GM12872 (cell line): ENCODE data around the gene MTERF2.

ENCODE experiments used
- TF ChIP-seq, protein P1 (sequence below): IDR thresholded peaks from 3 replicates; pipeline ENCODE4 v1.5.1; 2011; ENCODE audit warnings: low read depth, mild to moderate bottlenecking, low read length, moderate library complexity; ENCODE audit not compliant: insufficient read depth

The MTERF2 gene

DNA sequence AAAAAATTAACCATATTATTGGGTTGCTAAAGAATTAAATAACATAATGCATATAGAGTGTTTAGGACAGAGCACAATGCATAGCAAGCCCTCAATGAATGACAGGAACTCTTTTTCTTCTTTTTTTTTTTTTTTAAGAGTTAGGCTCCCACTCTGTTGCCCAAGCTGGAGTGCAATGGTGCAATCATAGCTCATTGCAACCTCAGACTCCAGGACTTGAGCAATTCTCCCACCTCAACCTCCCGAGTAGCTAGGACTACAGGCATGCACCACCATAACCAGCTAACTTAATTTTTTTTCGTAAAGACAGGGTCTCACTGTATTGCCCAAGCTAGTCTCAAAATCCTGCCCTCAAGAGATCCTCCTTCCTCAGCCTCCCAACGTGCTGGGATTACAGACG, 20.5 kb upstream of the MTERF2 start:
- TF ChIP-seq, protein P1, sequence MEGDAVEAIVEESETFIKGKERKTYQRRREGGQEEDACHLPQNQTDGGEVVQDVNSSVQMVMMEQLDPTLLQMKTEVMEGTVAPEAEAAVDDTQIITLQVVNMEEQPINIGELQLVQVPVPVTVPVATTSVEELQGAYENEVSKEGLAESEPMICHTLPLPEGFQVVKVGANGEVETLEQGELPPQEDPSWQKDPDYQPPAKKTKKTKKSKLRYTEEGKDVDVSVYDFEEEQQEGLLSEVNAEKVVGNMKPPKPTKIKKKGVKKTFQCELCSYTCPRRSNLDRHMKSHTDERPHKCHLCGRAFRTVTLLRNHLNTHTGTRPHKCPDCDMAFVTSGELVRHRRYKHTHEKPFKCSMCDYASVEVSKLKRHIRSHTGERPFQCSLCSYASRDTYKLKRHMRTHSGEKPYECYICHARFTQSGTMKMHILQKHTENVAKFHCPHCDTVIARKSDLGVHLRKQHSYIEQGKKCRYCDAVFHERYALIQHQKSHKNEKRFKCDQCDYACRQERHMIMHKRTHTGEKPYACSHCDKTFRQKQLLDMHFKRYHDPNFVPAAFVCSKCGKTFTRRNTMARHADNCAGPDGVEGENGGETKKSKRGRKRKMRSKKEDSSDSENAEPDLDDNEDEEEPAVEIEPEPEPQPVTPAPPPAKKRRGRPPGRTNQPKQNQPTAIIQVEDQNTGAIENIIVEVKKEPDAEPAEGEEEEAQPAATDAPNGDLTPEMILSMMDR: no peak

DNA sequence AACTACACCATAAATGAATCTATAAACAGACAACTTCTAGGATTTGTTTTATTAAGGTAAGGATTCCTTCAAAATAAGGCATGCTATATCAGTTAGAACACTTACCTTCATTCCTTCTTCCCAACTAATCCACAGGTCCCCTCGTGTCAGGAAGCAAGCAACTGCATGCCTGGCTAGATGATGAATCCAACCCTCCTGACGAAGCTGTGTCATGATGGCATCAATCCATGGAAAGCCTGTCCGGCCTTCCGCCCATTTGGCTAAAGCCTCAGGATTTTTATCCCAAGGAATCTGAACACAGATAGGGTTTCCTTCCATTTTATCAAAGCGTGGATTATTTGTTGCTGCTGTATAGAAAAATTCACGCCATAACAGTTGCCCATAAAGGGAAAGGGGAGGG, 12.5 kb upstream of the MTERF2 start:
- TF ChIP-seq, protein P1: no peak

DNA sequence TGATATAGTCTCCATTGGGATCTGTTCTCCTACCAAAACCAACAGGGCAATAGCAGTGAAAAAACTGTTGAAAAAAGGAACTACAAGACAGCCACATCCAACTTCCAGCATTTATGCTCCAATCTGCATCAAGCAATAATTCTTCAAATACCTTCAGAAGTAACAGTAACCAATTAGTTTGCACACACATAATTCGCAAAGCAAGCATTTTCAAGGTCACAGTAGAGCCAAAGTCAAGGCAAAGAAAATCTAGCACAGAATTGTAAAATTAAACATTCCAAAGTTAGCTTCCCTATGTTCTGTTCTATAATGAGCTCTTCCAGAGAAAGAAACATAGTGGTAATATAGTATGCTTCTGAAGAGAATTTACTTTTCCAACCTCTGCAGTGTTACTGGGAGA, 11.0 kb upstream of the MTERF2 start:
- TF ChIP-seq, protein P1: no peak

DNA sequence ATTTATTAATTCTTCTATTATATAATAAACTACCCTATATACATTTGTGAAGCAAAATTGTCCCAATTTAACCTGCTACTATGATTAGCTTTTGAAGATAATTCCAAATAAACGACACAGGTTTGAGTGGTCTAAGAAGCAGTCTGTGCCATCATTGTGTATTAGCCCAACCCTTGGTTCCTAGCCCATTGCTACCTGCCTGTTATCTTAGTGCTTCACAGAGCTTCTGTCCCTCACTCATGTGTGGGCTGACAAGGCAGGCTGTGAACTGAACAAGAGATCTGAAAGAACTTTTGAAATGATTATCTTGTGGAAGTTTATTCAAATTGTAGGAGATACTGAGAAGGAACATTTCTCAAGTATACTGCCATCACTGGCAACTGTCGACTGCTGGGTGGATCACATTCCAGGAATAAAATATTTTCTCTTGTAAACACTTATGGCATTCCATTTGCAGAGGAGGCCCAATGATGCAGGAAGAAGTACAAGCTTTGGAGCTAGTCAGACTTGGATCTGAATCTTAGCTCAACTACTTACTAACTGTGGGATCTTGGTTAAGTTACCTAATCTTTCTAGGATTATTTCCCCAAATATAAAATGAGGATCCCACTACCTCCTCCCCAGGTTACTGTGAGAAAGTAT, 7.8 kb upstream of the MTERF2 start:
- TF ChIP-seq, protein P1: no peak

DNA sequence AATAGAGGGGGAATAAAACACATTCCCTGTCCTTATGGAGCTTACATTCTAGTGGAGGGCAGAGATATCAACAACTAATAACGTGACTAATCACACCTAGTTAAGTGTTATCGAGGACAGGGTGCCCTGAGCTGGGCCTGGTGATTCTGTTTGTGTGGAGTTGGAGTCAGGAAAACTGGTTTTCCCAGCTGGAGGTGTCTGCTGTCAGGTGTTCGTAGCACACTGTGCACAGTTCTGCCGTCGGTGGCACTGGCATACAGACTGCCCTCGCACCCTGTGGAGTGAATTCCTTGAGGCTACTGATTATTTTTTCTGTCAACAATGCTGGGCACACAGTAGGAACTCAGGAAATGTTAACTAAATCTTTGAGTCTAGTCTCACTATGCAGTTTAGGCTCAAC, 900 bp upstream of the MTERF2 start:
- TF ChIP-seq, protein P1: no peak

DNA sequence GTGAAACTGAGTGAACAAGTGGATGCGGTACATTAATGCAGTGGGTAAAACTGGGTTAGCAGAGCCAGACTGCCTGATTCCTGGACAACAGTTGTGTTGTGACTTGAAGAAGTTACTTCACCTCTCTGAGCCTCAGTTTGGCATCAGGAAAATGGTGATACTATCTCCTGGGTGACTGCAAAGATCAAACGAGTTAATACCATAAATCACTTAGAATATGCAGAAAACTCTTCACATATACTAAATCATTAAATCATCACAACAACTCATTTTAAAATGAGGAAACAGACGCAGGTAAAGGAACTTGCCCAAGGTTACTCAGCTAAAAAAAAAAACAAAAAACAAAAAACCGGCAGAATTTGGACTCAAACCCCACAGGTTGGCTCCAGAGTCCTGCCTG, 811 bp downstream of the MTERF2 start:
- TF ChIP-seq, protein P1: no peak

DNA sequence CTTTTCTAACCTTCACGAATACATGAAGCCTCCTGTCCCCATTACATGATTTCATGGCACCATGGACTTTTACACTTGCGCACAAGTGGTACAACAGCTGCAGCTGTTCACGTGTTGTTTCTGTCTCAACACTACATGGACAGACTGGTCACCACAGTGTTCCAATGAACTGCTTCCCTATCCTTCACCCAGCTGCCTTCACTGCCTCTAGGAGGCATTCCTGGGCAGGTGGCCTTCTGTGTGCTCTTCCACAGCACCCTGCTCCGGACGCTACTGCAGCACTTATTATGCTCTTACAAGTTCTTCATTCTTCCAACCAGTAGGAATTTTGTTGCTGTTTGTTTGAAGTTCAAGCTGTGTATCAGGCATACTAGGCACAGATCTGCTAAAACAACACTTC, 1.5 kb downstream of the MTERF2 start:
- TF ChIP-seq, protein P1: no peak
